Keratinocyte (primary cell): ENCODE results near the gene MTERF4. TPM values are rescaled to one million over a fixed set of nuclear protein-coding genes. Genes with fewer than 3 reads are reported as not detected.

ENCODE experiments used
- DNase-seq: peaks from one replicate; pipeline ENCODE4 v3.0.0-alpha.2; 2011; ENCODE audit warnings: low read depth, missing footprints, low spot score
- FAIRE-seq: peaks from 2 replicates; lab custom pipeline; 2011; peaks lifted over from hg19 to GRCh38; lab: Jason Lieb, UNC
- H2AFZ ChIP-seq: 2 replicates; pipeline ENCODE4 v1.6.0; 2012; ENCODE audit warnings: low read length, control low read depth, inconsistent platforms; ENCODE audit not compliant: control insufficient read depth
- H3K27ac ChIP-seq: 2 replicates; pipeline ENCODE4 v1.5.1; 2011; ENCODE audit warnings: low read length; ENCODE audit not compliant: control insufficient read depth, insufficient read depth
- H3K27me3 ChIP-seq: 3 replicates; pipeline ENCODE4 v1.6.0; 2011; ENCODE audit warnings: low read length; ENCODE audit not compliant: control insufficient read depth, insufficient read depth; ENCODE audit errors: extremely low read depth
- H3K36me3 ChIP-seq, 2 experiments: 2 replicates in 1 of 2; 3 replicates in 1 of 2; pipeline ENCODE4 v1.5.1; 2011; ENCODE audit warnings: low read length in 2 of 2, mild to moderate bottlenecking in 1 of 2; ENCODE audit not compliant: control insufficient read depth in 2 of 2, insufficient read depth in 2 of 2; ENCODE audit errors: extremely low read depth in 1 of 2
- H3K4me1 ChIP-seq: 3 replicates; pipeline ENCODE4 v1.5.1; 2011; ENCODE audit warnings: low read length; ENCODE audit not compliant: control insufficient read depth, insufficient read depth; ENCODE audit errors: extremely low read depth
- H3K4me2 ChIP-seq: 3 replicates; pipeline ENCODE4 v1.6.0; 2011; ENCODE audit warnings: low read depth, low read length; ENCODE audit not compliant: control insufficient read depth, insufficient read depth; ENCODE audit errors: extremely low read depth
- H3K4me3 ChIP-seq, 3 experiments: fragments of 200-600 bp in 1 of 3; sonication (generic) in 1 of 3; 2 replicates in 2 of 3; 3 replicates in 1 of 3; pipeline ENCODE4 v1.5.1; 2011 to 2016; ENCODE audit warnings: low read length in 3 of 3, mild to moderate bottlenecking in 3 of 3, control low read depth in 2 of 3, inconsistent platforms in 1 of 3, low read depth in 1 of 3, mixed read lengths in 1 of 3, mixed run types in 1 of 3, moderate library complexity in 1 of 3; ENCODE audit not compliant: control insufficient read depth in 2 of 3, insufficient read depth in 2 of 3; ENCODE audit errors: extremely low read depth in 1 of 3
- H3K79me2 ChIP-seq: 2 replicates; pipeline ENCODE4 v1.6.0; 2012; ENCODE audit warnings: low read length; ENCODE audit not compliant: control insufficient read depth, insufficient read depth
- H3K9ac ChIP-seq: 3 replicates; pipeline ENCODE4 v1.6.0; 2011; ENCODE audit warnings: low read length; ENCODE audit not compliant: control insufficient read depth, insufficient read depth; ENCODE audit errors: extremely low read depth
- H3K9me1 ChIP-seq: 3 replicates; pipeline ENCODE4 v1.6.0; 2011; ENCODE audit warnings: low read length; ENCODE audit not compliant: control insufficient read depth, insufficient read depth; ENCODE audit errors: extremely low read depth
- H3K9me3 ChIP-seq: 2 replicates; pipeline ENCODE4 v1.5.1; 2012; ENCODE audit warnings: low read depth, low read length; ENCODE audit not compliant: control insufficient read depth
- H4K20me1 ChIP-seq: 3 replicates; pipeline ENCODE4 v1.6.0; 2011; ENCODE audit warnings: low read length; ENCODE audit not compliant: control insufficient read depth, insufficient read depth; ENCODE audit errors: extremely low read depth
- EZH2 ChIP-seq: IDR thresholded peaks from one replicate; pipeline ENCODE4 v1.6.1; 2012; ENCODE audit warnings: inconsistent platforms, mild to moderate bottlenecking, low read length, moderate library complexity
- dilution Hi-C: fragments of 300-500 bp; cut with MboI; formaldehyde crosslinking; loops from one replicate; pipeline ENCODE4 v1.7.0; 2020; ENCODE audit warnings: low sequenced_read_pairs; ENCODE audit not compliant: extremely low pct_ligation_motif_present
- polyA plus RNA-seq, 5 experiments: library from polyadenylated mRNA; depleted of rRNA in 3 of 5; stranded (reverse) in 3 of 5; stranded (forward) in 1 of 5; unstranded in 1 of 5; fragments of >200 nt; gene quantifications; 1 replicate in 1 of 5; 2 replicates in 3 of 5; 3 replicates in 1 of 5; pipeline versions ENCODE4 v1.2.1 to v1.2.3, GENCODE V29; 2011 to 2012; ENCODE audit warnings: missing spikeins in 2 of 5, low read depth in 1 of 5, low replicate concordance in 1 of 5
- TF ChIP-seq, protein P1 (sequence below), 3 experiments: IDR thresholded peaks in 1 of 3; conservative IDR thresholded peaks in 1 of 3; optimal IDR thresholded peaks in 1 of 3; 2 replicates in 2 of 3; 3 replicates in 1 of 3; pipeline versions ENCODE3 to v1.5.1; 2011; ENCODE audit warnings: low read length in 3 of 3, mild to moderate bottlenecking in 3 of 3, moderate library complexity in 2 of 3, control low read depth in 1 of 3, inconsistent platforms in 1 of 3; ENCODE audit not compliant: insufficient read depth in 2 of 3; ENCODE audit errors: extremely low read depth in 1 of 3

The MTERF4 gene
- polyA plus RNA-seq, 1 donor (not counting 4 experiments of a cell fraction or from before 2014, with no cell fraction given): 28.5 TPM

DNA sequence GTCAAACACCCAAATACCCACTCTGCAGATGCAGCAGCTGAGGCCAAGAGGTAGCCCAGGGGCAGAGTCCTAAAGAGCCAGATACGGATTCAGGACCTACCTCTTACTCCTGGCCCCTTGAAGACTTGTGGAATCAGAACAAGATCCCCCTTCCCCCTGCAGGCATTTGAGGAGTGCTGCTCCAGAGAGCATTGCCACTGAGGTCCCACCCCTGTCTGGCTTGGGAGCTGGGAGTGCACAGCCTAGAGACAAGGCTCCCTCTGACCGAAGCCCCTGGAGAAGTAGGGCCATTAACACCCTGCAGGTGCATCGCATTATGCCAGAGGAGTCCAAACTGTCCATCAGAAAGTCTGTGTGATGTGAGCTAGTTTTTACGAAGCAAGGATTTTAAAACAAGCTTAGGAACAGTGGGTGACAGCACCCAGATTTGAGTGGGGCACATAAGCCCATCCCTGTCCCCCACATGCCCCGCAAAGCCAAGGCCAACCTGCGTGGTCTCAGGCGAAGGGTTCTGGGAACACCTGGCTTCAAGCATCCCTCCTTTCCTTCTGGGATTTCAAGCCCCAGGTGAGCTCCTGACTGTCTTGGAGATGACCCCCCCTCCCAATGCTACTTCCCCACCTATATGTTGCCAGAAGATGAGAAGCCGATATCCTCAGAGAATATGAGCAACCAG is 48.4 kb downstream of the MTERF4 start:
- Histone ChIP-seq H3K9me3 (no peaks in the 10 kb centered on the region), H3K27me3 (no peaks in the 10 kb centered on the region), H4K20me1 (no peaks in the 10 kb centered on the region), H3K79me2 (no peaks in the 10 kb centered on the region), H2AFZ (no peak overlapping the region), H3K36me3 (no peaks in the 10 kb centered on the region), H3K4me2 (no peak overlapping the region), H3K9me1 (no peaks in the 10 kb centered on the region), H3K27ac (no peak overlapping the region), H3K4me3 (no peak overlapping the region), H3K9ac (no peak overlapping the region), H3K4me1 (no peaks in the 10 kb centered on the region)
- dilution Hi-C loops: no loop called here
- FAIRE-seq: no peak
- no peak for DNase-seq
- TF ChIP-seq, protein P1, sequence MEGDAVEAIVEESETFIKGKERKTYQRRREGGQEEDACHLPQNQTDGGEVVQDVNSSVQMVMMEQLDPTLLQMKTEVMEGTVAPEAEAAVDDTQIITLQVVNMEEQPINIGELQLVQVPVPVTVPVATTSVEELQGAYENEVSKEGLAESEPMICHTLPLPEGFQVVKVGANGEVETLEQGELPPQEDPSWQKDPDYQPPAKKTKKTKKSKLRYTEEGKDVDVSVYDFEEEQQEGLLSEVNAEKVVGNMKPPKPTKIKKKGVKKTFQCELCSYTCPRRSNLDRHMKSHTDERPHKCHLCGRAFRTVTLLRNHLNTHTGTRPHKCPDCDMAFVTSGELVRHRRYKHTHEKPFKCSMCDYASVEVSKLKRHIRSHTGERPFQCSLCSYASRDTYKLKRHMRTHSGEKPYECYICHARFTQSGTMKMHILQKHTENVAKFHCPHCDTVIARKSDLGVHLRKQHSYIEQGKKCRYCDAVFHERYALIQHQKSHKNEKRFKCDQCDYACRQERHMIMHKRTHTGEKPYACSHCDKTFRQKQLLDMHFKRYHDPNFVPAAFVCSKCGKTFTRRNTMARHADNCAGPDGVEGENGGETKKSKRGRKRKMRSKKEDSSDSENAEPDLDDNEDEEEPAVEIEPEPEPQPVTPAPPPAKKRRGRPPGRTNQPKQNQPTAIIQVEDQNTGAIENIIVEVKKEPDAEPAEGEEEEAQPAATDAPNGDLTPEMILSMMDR (optimal IDR thresholded peaks at IDR 0.05 in 1 of 3, IDR thresholded peaks at IDR 0.05 in 1 of 3, conservative IDR thresholded peaks at IDR 0.05 in 1 of 3; ENCODE audit: extremely low read depth in 1 of 3, insufficient read depth in 2 of 3, low read length in 3 of 3): no peak
- TF ChIP-seq EZH2: no peak

DNA sequence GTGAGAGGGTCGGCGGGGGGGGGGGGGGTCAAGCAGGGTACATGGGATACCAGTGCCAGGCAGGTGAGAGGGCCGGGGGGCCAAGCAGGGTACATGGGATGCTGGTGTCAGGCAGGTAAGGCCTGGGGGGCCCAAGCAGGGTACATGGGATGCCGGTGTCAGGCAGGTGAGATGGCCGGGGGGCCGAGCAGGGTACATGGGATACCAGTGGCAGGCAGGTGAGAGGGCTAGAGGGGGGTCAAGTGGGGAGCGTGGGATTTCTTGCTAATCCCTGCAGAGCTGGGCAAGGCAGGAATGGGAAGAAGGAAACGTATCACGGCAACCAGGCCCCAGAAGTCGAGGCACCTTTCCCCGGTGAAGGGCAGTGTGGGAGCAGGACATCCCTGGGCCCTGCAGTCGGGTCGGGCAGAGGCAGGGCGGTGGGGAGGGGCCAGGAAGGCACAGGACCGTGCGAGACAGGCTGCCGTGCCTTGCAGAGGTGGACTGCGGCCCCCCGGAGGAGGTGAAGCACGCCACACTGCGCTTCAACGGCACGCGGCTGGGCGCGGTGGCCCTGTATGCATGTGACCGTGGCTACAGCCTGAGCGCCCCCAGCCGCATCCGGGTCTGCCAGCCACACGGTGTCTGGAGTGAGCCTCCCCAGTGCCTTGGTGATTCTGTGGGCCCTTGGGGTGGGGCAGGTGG is 49.3 kb downstream of the MTERF4 start:
- H4K20me1 ChIP-seq: peaks cover 3% of the 10 kb centered on the region
- no peaks in the 10 kb centered on the region for H3K4me1 ChIP-seq
- no peaks in the 10 kb centered on the region for H3K9me3 ChIP-seq
- no peak overlapping the region for H3K27ac ChIP-seq
- DNase-seq (no peak), FAIRE-seq (no peak)
- H3K36me3 ChIP-seq: no peaks in the 10 kb centered on the region
- H3K9me1 ChIP-seq: no peaks in the 10 kb centered on the region
- no peak overlapping the region for H3K4me3 ChIP-seq
- TF ChIP-seq, protein P1 (optimal IDR thresholded peaks at IDR 0.05 in 1 of 3, IDR thresholded peaks at IDR 0.05 in 1 of 3, conservative IDR thresholded peaks at IDR 0.05 in 1 of 3; ENCODE audit: extremely low read depth in 1 of 3, insufficient read depth in 2 of 3, low read length in 3 of 3): no peak
- no peak for TF ChIP-seq EZH2
- no peak overlapping the region for H3K4me2 ChIP-seq
- dilution Hi-C loops: no loop called here
- no peaks in the 10 kb centered on the region for H3K79me2 ChIP-seq
- no peak overlapping the region for H3K9ac ChIP-seq
- H2AFZ ChIP-seq: no peak overlapping the region
- no peaks in the 10 kb centered on the region for H3K27me3 ChIP-seq
